ENCODE measurements around the gene PRXL2B.

PRXL2B gene

GRCh38 chr1:2601721-2602303, 15.2 kb downstream of the PRXL2B start:
- no peak overlapping the region for H3K4me2 ChIP-seq (ENCODE audit: low read depth, low read length)
- H2AFZ ChIP-seq (ENCODE audit: low read length) = no peak overlapping the region
- DNase-seq = no peak
- no peaks in the 10 kb centered on the region for H4K20me1 ChIP-seq (ENCODE audit: insufficient read depth, low read length)
- H3K4me1 ChIP-seq (ENCODE audit: low read length) = no peaks in the 10 kb centered on the region
- H3K9me3 ChIP-seq (replicated peaks; ENCODE audit: insufficient read depth, low read length) = no peaks in the 10 kb centered on the region
- H3K4me3 ChIP-seq (ENCODE audit: low read length) = no peak overlapping the region
- no peaks in the 10 kb centered on the region for H3F3A ChIP-seq (ENCODE audit: insufficient read depth, low read length)
- H3K36me3 ChIP-seq (replicated peaks; ENCODE audit: insufficient read depth, low read length) = no peaks in the 10 kb centered on the region
- H3K9me2 ChIP-seq (replicated peaks; ENCODE audit: insufficient read depth, low read length) = no peaks in the 10 kb centered on the region
- H3K27me3 ChIP-seq (replicated peaks; ENCODE audit: insufficient read depth, low read length) = peaks cover 97% of the 10 kb centered on the region
- no peak overlapping the region for H3K9ac ChIP-seq (ENCODE audit: low read length)
- TF ChIP-seq EZH2 (optimal IDR thresholded peaks at IDR 0.05; ENCODE audit: low read depth, low read length) (no peak), CTCF (IDR thresholded peaks at IDR 0.05; ENCODE audit: low read length) (no peak), EZH2phosphoT487 (IDR thresholded peaks at IDR 0.05; ENCODE audit: low read length) (no peak)
- H3K79me2 ChIP-seq (ENCODE audit: low read length) = no peaks in the 10 kb centered on the region
- H3K27ac ChIP-seq (ENCODE audit: low read length) = no peak overlapping the region

GRCh38 chr1:2602311-2602835, 15.8 kb downstream of the PRXL2B start:
- peaks cover 96% of the 10 kb centered on the region for H3K27me3 ChIP-seq (replicated peaks; ENCODE audit: insufficient read depth, low read length)
- H3K4me2 ChIP-seq (ENCODE audit: low read depth, low read length) = no peak overlapping the region
- no peaks in the 10 kb centered on the region for H3K9me2 ChIP-seq (replicated peaks; ENCODE audit: insufficient read depth, low read length)
- H3K4me1 ChIP-seq (ENCODE audit: low read length) = no peaks in the 10 kb centered on the region
- H3K27ac ChIP-seq (ENCODE audit: low read length) = no peak overlapping the region
- no peaks in the 10 kb centered on the region for H3K79me2 ChIP-seq (ENCODE audit: low read length)
- H3K9ac ChIP-seq (ENCODE audit: low read length) = no peak overlapping the region
- H4K20me1 ChIP-seq (ENCODE audit: insufficient read depth, low read length) = no peaks in the 10 kb centered on the region
- no peaks in the 10 kb centered on the region for H3F3A ChIP-seq (ENCODE audit: insufficient read depth, low read length)
- H3K36me3 ChIP-seq (replicated peaks; ENCODE audit: insufficient read depth, low read length) = no peaks in the 10 kb centered on the region
- TF ChIP-seq EZH2 (optimal IDR thresholded peaks at IDR 0.05; ENCODE audit: low read depth, low read length) (no peak), CTCF (IDR thresholded peaks at IDR 0.05; ENCODE audit: low read length) (no peak), EZH2phosphoT487 (IDR thresholded peaks at IDR 0.05; ENCODE audit: low read length) (no peak)
- H3K9me3 ChIP-seq (replicated peaks; ENCODE audit: insufficient read depth, low read length) = no peaks in the 10 kb centered on the region
- H2AFZ ChIP-seq (ENCODE audit: low read length) = no peak overlapping the region
- no peak for DNase-seq
- no peak overlapping the region for H3K4me3 ChIP-seq (ENCODE audit: low read length)

- no peak overlapping the region for H3K4me2 ChIP-seq (ENCODE audit: low read depth, low read length)
- H3K79me2 ChIP-seq (ENCODE audit: low read length) = no peaks in the 10 kb centered on the region
Observed at GRCh38 chr1:2602866-2603520, 16.4 kb downstream of the PRXL2B start.

More at GRCh38 chr1:2602866-2603520, 16.4 kb downstream of the PRXL2B start:
- Histone ChIP-seq H3K27me3 (replicated peaks; ENCODE audit: insufficient read depth, low read length) (peaks cover 96% of the 10 kb centered on the region), H3K4me1 (ENCODE audit: low read length) (no peaks in the 10 kb centered on the region), H2AFZ (ENCODE audit: low read length) (no peak overlapping the region), H3K36me3 (replicated peaks; ENCODE audit: insufficient read depth, low read length) (no peaks in the 10 kb centered on the region), H4K20me1 (ENCODE audit: insufficient read depth, low read length) (no peaks in the 10 kb centered on the region), H3K9me2 (replicated peaks; ENCODE audit: insufficient read depth, low read length) (no peaks in the 10 kb centered on the region), H3K27ac (ENCODE audit: low read length) (no peak overlapping the region), H3F3A (ENCODE audit: insufficient read depth, low read length) (no peaks in the 10 kb centered on the region), H3K4me3 (ENCODE audit: low read length) (no peak overlapping the region), H3K9ac (ENCODE audit: low read length) (no peak overlapping the region), H3K9me3 (replicated peaks; ENCODE audit: insufficient read depth, low read length) (no peaks in the 10 kb centered on the region)
- TF ChIP-seq CTCF (IDR thresholded peaks at IDR 0.05; ENCODE audit: low read length) (no peak), EZH2phosphoT487 (IDR thresholded peaks at IDR 0.05; ENCODE audit: low read length) (no peak), EZH2 (optimal IDR thresholded peaks at IDR 0.05; ENCODE audit: low read depth, low read length) (no peak)
- no peak for DNase-seq

All from MM.1S (cell line).